Activated CD4-positive, alpha-beta memory T cell treated with anti-CD3 and anti-CD28 coated beads for 36 hours (primary cell): ENCODE measurements around the gene BAHCC1. TPM values are rescaled to one million over a fixed set of nuclear protein-coding genes. Genes with fewer than 3 reads are reported as not detected.
"Not testable (repeated sequence)": the region's sequence is repeated elsewhere in the genome, so short reads cannot be mapped to it uniquely, and the experiment has no call there.

Source experiments
- CTCF ChIA-PET: fragments of 350-600 bp; sonication (Branson Sonifier 250); formaldehyde crosslinking; loops from one replicate; lab custom pipeline; 2021; ENCODE audit warnings: antibody characterized with exemption, inconsistent platforms; lab: Charles Lee
- POLR2A ChIA-PET: fragments of 350-600 bp; sonication (Branson Sonifier 250); formaldehyde crosslinking; loops from one replicate; lab custom pipeline; 2021; ENCODE audit warnings: antibody characterized with exemption; lab: Charles Lee
- DNase-seq: peaks from one replicate; pipeline ENCODE4 v3.0.0-alpha.2; 2020
- H3K27ac Mint-ChIP-seq: one replicate; pipeline ENCODE4 v1.8.0; 2021; ENCODE audit warnings: mixed read lengths
- H3K27me3 Mint-ChIP-seq: one replicate; pipeline ENCODE4 v1.8.0; 2021; ENCODE audit warnings: mixed read lengths
- H3K36me3 Mint-ChIP-seq: one replicate; pipeline ENCODE4 v1.8.0; 2021; ENCODE audit warnings: mixed read lengths
- H3K4me1 Mint-ChIP-seq: one replicate; pipeline ENCODE4 v1.8.0; 2021; ENCODE audit warnings: low read depth, mixed read lengths
- H3K4me3 Mint-ChIP-seq: one replicate; pipeline ENCODE4 v1.8.0; 2021; ENCODE audit warnings: mild to moderate bottlenecking, mixed read lengths
- H3K9me3 Mint-ChIP-seq: one replicate; pipeline ENCODE4 v1.8.0; 2021; ENCODE audit warnings: mixed read lengths
- intact Hi-C: fragments of 100-400 bp; cut with micrococcal nuclease; formaldehyde crosslinking; loops from one replicate; pipeline ENCODE4 v1.15.1; 2023
- total RNA-seq, 2 experiments: library from RNA; stranded (reverse); gene quantifications; one replicate each; pipeline ENCODE4 v1.2.3, GENCODE V29; 2021

Gene BAHCC1
- under 1 TPM in 1 of 2 experiments, not detected in 1; 0.10 TPM for total RNA-seq

GRCh38 chr17:81394921-81395599, at the start of gene BAHCC1:
Gene BAHCC1 (plus strand): TSS chr17:81395457. CDS start chr17:81399740, 4,283 bp downstream.
- H3K27ac Mint-ChIP-seq, result peak within 1 kb of the TSS; percentile 73
- peak; percentile 94 for DNase-seq
- no peaks in the 10 kb centered on the region for H3K9me3 Mint-ChIP-seq
- H3K4me3 Mint-ChIP-seq, result peak within 1 kb of the TSS; percentile 53
- ChIA-PET CTCF (interaction anchor here (0.6 to 1.2 kb wide), 4 partner anchors 90 to 234 kb away, joined by 3 to 7 read pairs (median 4); no protein-coding TSS in a partner anchor), POLR2A (interaction anchor here (1.0 kb wide), 1 partner anchor 49 kb away, joined by 3 read pairs; no protein-coding TSS in a partner anchor)
- H3K36me3 Mint-ChIP-seq, result peaks cover 2% of the 10 kb centered on the region
- H3K27me3 Mint-ChIP-seq, result peaks cover 48% of the 10 kb centered on the region
- H3K4me1 Mint-ChIP-seq, result peaks cover 24% of the 10 kb centered on the region
- intact Hi-C loops, result loop anchor here (1.0 to 5.0 kb wide), 5 partner anchors 49 to 1583 kb away; partner anchors contain the start of gene SLC38A10

- ChIA-PET POLR2A (interaction anchor here (0.6 kb wide), 1 partner anchor 48 kb away, joined by 3 read pairs; no protein-coding TSS in a partner anchor), CTCF (interaction anchor here (1.3 kb wide), 1 partner anchor 23 kb away, joined by 5 read pairs; no protein-coding TSS in a partner anchor)
- H3K9me3 Mint-ChIP-seq, result no peaks in the 10 kb centered on the region
- H3K27me3 Mint-ChIP-seq, result peaks cover 23% of the 10 kb centered on the region
- no peak overlapping the region for H3K27ac Mint-ChIP-seq
- H3K36me3 Mint-ChIP-seq, result no peaks in the 10 kb centered on the region
- peak; percentile 96 for DNase-seq
- intact Hi-C loops, result loop anchor here (1.0 kb wide), 1 partner anchor 49 kb away; the partner anchor contains the start of gene BAHCC1
- peak overlapping the region; percentile 37 for H3K4me3 Mint-ChIP-seq
- peaks cover 21% of the 10 kb centered on the region for H3K4me1 Mint-ChIP-seq
Observed at GRCh38 chr17:81346090-81346907, 49.0 kb upstream of the BAHCC1 start.

GRCh38 chr17:81346908-81347349, 48.3 kb upstream of the BAHCC1 start:
- POLR2A ChIA-PET, result interaction anchor here (0.6 kb wide), 1 partner anchor 48 kb away, joined by 3 read pairs; no protein-coding TSS in a partner anchor
- intact Hi-C loops, result loop anchor here (1.0 kb wide), 1 partner anchor 48 kb away; the partner anchor contains the start of gene BAHCC1
- H3K36me3 Mint-ChIP-seq, result no peaks in the 10 kb centered on the region
- H3K27ac Mint-ChIP-seq, result no peak overlapping the region
- no peaks in the 10 kb centered on the region for H3K9me3 Mint-ChIP-seq
- CTCF ChIA-PET, result interaction anchor here (1.3 kb wide), 1 partner anchor 24 kb away, joined by 5 read pairs; no protein-coding TSS in a partner anchor
- DNase-seq, result no peak
- no peak overlapping the region for H3K4me3 Mint-ChIP-seq
- peaks cover 21% of the 10 kb centered on the region for H3K4me1 Mint-ChIP-seq
- peaks cover 23% of the 10 kb centered on the region for H3K27me3 Mint-ChIP-seq

GRCh38 chr17:81347437-81347836, 47.8 kb upstream of the BAHCC1 start:
- Mint-ChIP-seq H3K36me3 (no peaks in the 10 kb centered on the region), H3K27me3 (peaks cover 19% of the 10 kb centered on the region), H3K9me3 (no peaks in the 10 kb centered on the region), H3K4me1 (peaks cover 18% of the 10 kb centered on the region), H3K4me3 (no peak overlapping the region), H3K27ac (no peak overlapping the region)
- CTCF ChIA-PET, result no interaction called here
- POLR2A ChIA-PET, result no interaction called here
- intact Hi-C loops, result no loop called here
- DNase-seq, result no peak

- DNase-seq, result no peak
- ChIA-PET POLR2A (no interaction called here), CTCF (no interaction called here)
- Mint-ChIP-seq H3K4me3 (no peak overlapping the region), H3K4me1 (peaks cover 15% of the 10 kb centered on the region), H3K9me3 (no peaks in the 10 kb centered on the region), H3K36me3 (no peaks in the 10 kb centered on the region), H3K27ac (no peak overlapping the region), H3K27me3 (peaks cover 12% of the 10 kb centered on the region)
- intact Hi-C loops, result no loop called here
Observed at GRCh38 chr17:81348097-81349055, 46.9 kb upstream of the BAHCC1 start.

GRCh38 chr17:81349397-81350319, 45.6 kb upstream of the BAHCC1 start:
- no peaks in the 10 kb centered on the region for H3K9me3 Mint-ChIP-seq
- H3K4me3 Mint-ChIP-seq, result no peak overlapping the region
- DNase-seq, result no peak
- no peak overlapping the region for H3K27ac Mint-ChIP-seq
- intact Hi-C loops, result no loop called here
- ChIA-PET CTCF (interaction anchor here (1.3 kb wide), 1 partner anchor 58 kb away, joined by 5 read pairs; no protein-coding TSS in a partner anchor), POLR2A (no interaction called here)
- H3K36me3 Mint-ChIP-seq, result no peaks in the 10 kb centered on the region
- H3K27me3 Mint-ChIP-seq, result peaks cover 3% of the 10 kb centered on the region
- H3K4me1 Mint-ChIP-seq, result peaks cover 4% of the 10 kb centered on the region

- Mint-ChIP-seq H3K36me3 (no peaks in the 10 kb centered on the region), H3K27ac (no peak overlapping the region), H3K9me3 (no peaks in the 10 kb centered on the region), H3K4me3 (no peak overlapping the region), H3K4me1 (no peaks in the 10 kb centered on the region), H3K27me3 (peaks cover 7% of the 10 kb centered on the region)
- intact Hi-C loops, result no loop called here
- no peak for DNase-seq
- POLR2A ChIA-PET, result no interaction called here
- CTCF ChIA-PET, result interaction anchor here (1.3 kb wide), 1 partner anchor 58 kb away, joined by 5 read pairs; no protein-coding TSS in a partner anchor
Observed at GRCh38 chr17:81350320-81350890, 44.9 kb upstream of the BAHCC1 start.

- H3K27ac Mint-ChIP-seq, POLR2A ChIA-PET, H3K27me3 Mint-ChIP-seq, intact Hi-C loops, H3K4me3 Mint-ChIP-seq, H3K9me3 Mint-ChIP-seq, DNase-seq, H3K36me3 Mint-ChIP-seq, H3K4me1 Mint-ChIP-seq: not testable (repeated sequence)
- CTCF ChIA-PET, result interaction anchor here (1.3 kb wide), 1 partner anchor 60 kb away, joined by 5 read pairs; no protein-coding TSS in a partner anchor
Observed at GRCh38 chr17:81351329-81352052, 43.8 kb upstream of the BAHCC1 start.

- intact Hi-C loops, DNase-seq, CTCF ChIA-PET, H3K4me1 Mint-ChIP-seq, H3K27ac Mint-ChIP-seq, H3K9me3 Mint-ChIP-seq, H3K36me3 Mint-ChIP-seq, POLR2A ChIA-PET, H3K27me3 Mint-ChIP-seq, H3K4me3 Mint-ChIP-seq: not testable (repeated sequence)
Observed at GRCh38 chr17:81352056-81352455, 43.2 kb upstream of the BAHCC1 start.
